ENCODE data around the gene MFAP2.
"Not testable (repeated sequence)": the region's sequence is repeated elsewhere in the genome, so short reads cannot be mapped to it uniquely, and the experiment has no call there.

The MFAP2 gene

DNA sequence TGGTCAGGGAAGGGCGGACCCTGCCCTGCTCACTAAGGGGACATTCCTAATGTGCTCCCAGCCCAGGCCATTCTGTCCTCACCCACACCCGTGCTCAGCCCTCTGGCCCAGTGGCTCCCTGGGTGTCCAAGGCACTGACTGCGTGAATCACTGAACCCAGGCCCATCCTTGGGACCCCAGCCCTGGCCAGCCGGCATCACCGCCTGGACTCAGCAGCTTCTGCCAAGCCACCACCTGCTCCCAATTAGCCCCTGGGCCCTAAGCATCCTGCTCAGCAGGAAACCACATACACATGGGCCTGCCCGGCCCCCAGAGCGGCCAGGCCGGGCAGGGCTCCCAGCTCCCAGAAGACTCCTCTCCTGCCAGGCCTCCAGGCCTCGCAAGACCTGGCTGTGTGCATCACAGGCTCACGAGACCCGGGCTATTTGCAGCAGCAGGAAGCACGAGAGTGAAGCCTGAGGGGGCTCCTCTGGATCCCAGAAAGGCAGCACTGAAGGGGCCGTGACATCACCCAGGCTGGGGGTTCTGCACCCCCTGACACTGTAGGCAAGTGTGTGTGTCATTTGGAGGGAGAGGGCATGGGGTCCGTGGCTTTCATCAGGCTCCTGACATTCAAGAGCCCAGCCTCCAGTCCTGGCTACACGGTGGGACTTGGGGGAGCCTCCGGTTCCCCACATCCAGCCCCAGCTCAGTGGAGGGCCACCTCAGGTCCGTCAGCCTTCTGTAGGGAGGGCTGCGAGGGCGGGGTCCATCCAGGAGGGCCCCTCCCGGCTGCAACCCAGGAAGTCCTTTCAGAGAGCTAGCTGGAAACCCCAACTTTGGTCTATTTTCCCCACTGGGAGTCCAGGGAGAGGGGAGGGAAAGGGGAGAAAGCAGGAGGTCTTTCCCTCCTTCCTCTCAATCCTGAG is 1.6 kb downstream of the MFAP2 start:
- DNase-seq: no peak

DNA sequence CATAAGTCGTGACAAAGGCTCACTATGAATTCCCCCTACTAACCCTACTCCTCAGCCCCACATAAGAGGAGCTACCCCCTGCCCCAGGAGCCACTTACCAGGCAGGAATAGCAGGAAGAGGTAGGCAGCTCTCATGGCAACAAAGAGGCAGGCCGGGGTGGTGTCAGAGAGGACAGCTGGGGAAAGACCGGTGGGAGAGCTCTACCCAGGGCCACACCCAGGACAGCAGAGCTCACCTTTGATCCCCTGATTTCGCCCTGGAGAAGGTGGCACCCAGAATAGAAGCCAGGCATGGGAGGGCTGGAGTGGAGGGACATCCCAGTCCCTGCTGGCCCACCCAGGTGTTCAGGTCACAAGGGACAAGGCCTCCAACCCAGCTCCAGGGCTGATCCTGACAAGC is 2.3 kb downstream of the MFAP2 start:
- no peak for DNase-seq

- DNase-seq: no peak
Observed at GRCh38 chr1:16977377-16977776, 3.0 kb downstream of the MFAP2 start.

- DNase-seq: no peak
Observed at GRCh38 chr1:16976966-16977365, 3.5 kb downstream of the MFAP2 start.

DNA sequence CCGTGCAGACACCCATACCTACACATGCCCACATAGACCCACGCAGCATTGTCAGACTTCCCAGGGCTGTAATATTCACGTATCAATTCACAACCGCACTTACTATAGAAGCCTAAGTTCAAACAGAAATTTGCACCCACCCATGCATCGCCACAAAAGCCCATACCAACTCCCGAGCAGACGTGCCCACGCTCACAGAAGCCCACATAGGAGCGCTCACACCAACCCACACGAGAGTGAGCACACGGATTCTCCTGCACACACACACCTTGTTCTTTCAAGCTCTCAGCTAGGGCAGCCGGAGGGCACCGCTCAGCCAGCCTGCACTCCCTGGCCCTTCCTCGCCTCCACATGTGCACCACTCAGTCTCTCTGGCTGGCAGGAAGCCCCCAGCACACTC is 4.6 kb downstream of the MFAP2 start:
- DNase-seq: no peak

GRCh38 chr1:16975211-16975610 is 5.2 kb downstream of the MFAP2 start:
- DNase-seq: no peak

DNA sequence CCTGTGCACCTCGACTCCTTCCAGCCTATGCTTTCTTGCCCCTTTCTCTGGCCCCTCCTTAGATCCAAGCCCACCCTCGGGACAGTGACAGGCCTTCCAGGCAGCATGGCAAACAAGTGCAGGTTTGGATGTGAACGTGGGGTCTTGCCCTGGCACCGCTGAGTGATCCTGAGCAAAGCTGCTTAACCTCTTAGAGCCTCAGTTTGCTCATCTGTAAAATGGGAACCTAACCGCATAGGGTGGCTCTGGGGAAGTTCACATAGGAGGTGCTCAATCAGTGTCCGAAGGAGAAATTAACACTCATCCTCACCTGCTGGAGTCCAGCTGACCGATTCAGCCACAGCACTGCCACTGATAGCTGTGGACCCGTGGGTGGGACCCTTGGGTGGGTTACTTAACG is 7.2 kb downstream of the MFAP2 start:
- DNase-seq: no peak

DNA sequence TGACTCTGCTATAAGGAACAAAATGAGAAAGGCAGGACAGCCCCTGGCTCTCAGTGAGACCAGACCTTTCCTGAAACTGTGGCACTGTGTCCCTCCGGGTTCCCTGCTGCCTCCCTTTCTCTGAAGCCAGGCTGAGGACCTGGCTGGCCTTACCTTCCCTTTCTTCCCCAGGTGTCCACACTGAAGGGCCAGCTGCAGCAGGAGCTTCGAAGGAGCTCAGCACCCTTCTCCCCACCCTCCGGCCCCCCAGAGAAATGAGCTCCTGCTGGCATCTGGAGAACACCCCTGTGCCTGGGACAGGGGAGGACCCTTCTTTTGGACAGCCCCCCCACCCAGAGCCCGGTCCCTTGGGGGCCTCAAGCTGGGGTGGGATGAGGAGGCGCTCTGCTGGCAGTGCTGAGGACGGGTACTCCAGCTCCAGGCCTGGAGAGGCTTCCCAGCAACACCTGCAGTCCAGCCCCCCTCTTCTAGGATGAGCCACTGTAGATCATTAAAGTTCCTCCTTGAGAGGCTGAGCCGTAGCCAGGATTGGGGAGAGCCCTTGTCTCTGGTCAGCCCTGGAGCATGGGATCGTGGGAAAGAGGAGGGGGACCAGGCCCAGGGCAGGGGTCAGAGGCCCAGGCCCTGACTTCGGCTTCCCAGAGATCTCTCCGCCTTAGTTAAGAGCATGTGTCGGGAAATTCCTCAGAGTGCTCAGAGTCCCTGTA is 8.1 kb downstream of the MFAP2 start:
- no peak for DNase-seq

GRCh38 chr1:16971341-16972188 is 8.9 kb downstream of the MFAP2 start:
- no peak for DNase-seq

DNA sequence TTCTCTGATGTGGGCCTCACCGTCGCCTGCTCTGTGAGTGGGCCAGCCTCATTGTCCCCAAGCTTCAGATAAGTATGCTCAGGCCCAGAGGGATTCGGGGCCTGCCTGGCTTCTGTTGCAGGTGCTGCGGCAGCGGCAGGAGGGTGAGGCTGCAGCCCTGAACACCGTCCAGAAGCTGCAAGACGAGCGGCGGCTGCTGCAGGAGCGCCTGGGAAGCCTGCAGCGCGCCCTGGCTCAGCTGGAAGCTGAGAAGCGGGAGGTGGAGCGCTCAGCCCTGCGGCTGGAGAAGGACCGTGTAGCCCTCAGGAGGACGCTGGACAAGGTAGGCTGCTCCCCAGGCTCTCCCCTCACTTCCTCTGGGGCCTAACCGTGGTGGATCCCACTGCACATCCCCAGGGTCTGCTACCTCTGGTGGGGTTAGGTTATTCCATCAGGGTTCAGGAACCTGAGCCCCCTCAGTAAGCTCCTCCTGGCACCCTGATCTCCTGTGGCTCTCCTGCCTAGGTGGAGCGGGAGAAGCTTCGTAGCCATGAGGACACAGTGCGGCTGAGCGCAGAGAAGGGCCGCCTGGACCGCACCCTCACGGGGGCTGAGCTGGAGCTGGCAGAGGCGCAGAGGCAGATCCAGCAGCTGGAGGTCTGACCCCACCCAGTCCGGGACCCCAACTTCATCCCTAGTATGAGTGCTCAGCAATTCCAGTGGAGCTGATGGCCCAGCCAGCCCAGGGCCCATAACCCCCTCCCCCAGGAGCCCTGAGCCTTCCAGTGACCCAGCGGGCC is 10.1 kb downstream of the MFAP2 start:
- DNase-seq: no peak

DNA sequence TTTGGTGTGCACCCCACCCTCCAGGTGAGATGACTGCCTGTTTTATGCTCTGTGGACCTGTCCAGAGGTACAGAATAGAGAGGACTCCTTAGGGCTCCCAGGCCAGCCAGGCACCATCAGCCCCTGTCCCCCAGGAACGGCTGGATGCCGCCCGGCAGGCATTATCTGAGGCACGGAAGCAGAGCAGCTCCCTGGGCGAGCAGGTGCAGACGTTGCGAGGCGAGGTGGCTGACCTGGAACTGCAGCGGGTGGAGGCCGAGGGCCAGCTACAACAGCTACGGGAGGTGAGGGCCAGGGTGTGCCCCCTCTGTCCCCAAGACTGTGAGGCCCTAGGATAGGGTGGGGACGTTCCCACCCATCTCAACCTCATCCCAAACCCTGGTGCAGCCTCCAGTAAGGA is 10.8 kb downstream of the MFAP2 start:
- DNase-seq: no peak

GRCh38 chr1:16969057-16969611 is 11.3 kb downstream of the MFAP2 start:
- DNase-seq: no peak

GRCh38 chr1:16968372-16968771 is 12.0 kb downstream of the MFAP2 start:
- DNase-seq: no peak

- DNase-seq: no peak
Observed at GRCh38 chr1:16967962-16968361, 12.5 kb downstream of the MFAP2 start.

DNA sequence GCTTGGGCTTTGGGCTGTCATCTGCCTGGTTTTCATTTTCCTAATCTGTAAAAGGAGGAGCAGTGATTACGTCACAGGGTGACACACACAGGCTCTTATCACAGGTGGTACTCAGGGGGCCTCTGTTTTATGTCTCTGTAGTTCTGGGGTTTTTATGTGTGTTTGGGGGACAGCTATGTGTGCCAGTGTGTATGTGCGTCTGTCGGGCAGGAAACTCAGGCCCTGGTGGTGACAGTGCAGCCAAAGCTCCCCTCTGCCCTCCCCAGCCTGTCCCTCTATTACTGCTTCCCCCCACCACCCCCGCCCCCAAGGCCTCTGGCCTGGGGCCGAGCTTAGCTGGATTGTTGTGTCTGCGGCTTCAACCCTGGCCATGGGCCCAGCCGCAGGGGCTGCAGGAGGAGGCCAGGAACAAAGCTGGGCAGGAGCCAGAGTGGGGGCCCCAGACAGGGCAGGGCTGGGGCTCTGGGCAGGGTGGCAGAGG is 13.3 kb downstream of the MFAP2 start:
- no peak for DNase-seq

- no peak for DNase-seq
Observed at GRCh38 chr1:16966282-16966681, 14.1 kb downstream of the MFAP2 start.

- no peak for DNase-seq
Observed at GRCh38 chr1:16965486-16966067, 14.8 kb downstream of the MFAP2 start.

GRCh38 chr1:16964169-16964568 is 16.3 kb downstream of the MFAP2 start:
- DNase-seq: not testable (repeated sequence)

- no peak for DNase-seq
Observed at GRCh38 chr1:16961297-16962133, 18.9 kb downstream of the MFAP2 start.

- DNase-seq: peak; percentile 33 to 58
Observed at GRCh38 chr1:16960560-16961296, 19.7 kb downstream of the MFAP2 start.

All from AML-193 (cell line).